Left lung (tissue), 10 donors: Measurements from ENCODE around the gene MAT2B. TPM values are rescaled to one million over a fixed set of nuclear protein-coding genes. Genes with fewer than 3 reads are reported as not detected.
A peak's percentile ranks its signal among the peaks of the same experiment; 100 is the strongest.

Experiments
- ATAC-seq: fragments of 200-7000 bp; cut with Tn5 transposase; one replicate; pipeline ENCODE4 v1.9.1; 2020; ENCODE audit warnings: moderate library complexity
- DNase-seq, 4 donors: peaks; one replicate each; pipeline ENCODE4 v3.0.0-alpha.2; 2013 to 2020
- H3K27ac ChIP-seq, 2 donors: fragments of 200-600 bp; sonication (generic) in 1 of 2; one replicate each; pipeline versions ENCODE4 v1.5.0 to v1.8.0; 2020 to 2021
- H3K27me3 ChIP-seq, 2 donors: fragments of 200-600 bp; sonication (generic) in 1 of 2; one replicate each; pipeline versions ENCODE4 v1.5.0 to v1.8.0; 2020 to 2021
- H3K36me3 ChIP-seq, 2 donors: fragments of 200-600 bp; sonication (generic) in 1 of 2; one replicate each; pipeline versions ENCODE4 v1.5.0 to v1.8.0; 2020 to 2021
- H3K4me1 ChIP-seq, 2 donors: fragments of 200-600 bp; one replicate each; pipeline ENCODE4 v1.8.0; 2021
- H3K4me3 ChIP-seq, 2 donors: fragments of 200-600 bp; sonication (generic) in 1 of 2; one replicate each; pipeline versions ENCODE4 v1.5.0 to v1.8.0; 2020 to 2021; ENCODE audit warnings: mild to moderate bottlenecking in 1 of 2
- H3K9me3 ChIP-seq, 2 donors: fragments of 200-600 bp; sonication (generic) in 1 of 2; one replicate each; pipeline versions ENCODE4 v1.5.0 to v1.8.0; 2020 to 2021
- intact Hi-C, 2 donors: fragments of 100-400 bp; cut with DNase I; formaldehyde crosslinking; loops; one replicate each; pipeline versions ENCODE4 v1.11.2 to v1.14.2; 2022
- polyA plus RNA-seq, 6 donors: library from polyadenylated mRNA; unstranded; fragments of 120-200 nt; gene quantifications; one replicate each; pipeline ENCODE4 v1.2.1, GENCODE V29; 2013; ENCODE audit not compliant: insufficient read length in 6 of 6
- total RNA-seq, 2 donors: library from RNA; stranded (reverse); fragmentation: NEBNext Ultra II Directional; extraction: Animal tissue kit (Norgen Biotek cat#: 25700); gene quantifications; one replicate each; pipeline ENCODE4 v1.2.1, GENCODE V29; 2021
- TF ChIP-seq, protein P1 (sequence below), 2 donors: fragments of 200-600 bp; sonication (generic) in 1 of 2; IDR thresholded peaks; one replicate each; pipeline versions ENCODE4 v1.5.0 to v1.8.0; 2021; ENCODE audit warnings: antibody characterized with exemption in 2 of 2
- donor health status: DM: no; HTN: yes; CAD: no.
- donor health status: DM: no; HTN: no; CAD: no.

The MAT2B gene
- total and polyA plus RNA-seq, 8 donors: 51.8 to 98.0 (median 80.1) TPM

DNA sequence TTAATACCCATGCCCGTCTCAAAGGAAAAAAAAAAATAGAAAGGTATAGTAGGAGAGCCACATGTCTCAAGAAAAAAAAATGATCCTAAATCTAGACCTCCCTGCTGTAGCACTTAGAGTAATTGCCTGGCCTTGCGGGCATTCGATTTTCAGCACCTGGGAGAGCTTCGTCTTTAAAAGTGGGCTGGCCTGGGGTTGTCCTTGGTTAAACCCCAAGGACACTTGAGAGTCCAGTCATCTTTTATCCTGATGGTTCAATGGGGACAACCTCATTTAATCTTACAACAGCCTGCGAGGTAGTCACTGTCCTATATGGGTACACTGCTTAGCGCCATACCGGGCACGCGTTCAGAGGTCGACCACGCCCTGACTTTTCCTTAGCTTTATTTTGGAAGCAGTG is 60.1 kb downstream of the MAT2B start:
- TF ChIP-seq, protein P1, sequence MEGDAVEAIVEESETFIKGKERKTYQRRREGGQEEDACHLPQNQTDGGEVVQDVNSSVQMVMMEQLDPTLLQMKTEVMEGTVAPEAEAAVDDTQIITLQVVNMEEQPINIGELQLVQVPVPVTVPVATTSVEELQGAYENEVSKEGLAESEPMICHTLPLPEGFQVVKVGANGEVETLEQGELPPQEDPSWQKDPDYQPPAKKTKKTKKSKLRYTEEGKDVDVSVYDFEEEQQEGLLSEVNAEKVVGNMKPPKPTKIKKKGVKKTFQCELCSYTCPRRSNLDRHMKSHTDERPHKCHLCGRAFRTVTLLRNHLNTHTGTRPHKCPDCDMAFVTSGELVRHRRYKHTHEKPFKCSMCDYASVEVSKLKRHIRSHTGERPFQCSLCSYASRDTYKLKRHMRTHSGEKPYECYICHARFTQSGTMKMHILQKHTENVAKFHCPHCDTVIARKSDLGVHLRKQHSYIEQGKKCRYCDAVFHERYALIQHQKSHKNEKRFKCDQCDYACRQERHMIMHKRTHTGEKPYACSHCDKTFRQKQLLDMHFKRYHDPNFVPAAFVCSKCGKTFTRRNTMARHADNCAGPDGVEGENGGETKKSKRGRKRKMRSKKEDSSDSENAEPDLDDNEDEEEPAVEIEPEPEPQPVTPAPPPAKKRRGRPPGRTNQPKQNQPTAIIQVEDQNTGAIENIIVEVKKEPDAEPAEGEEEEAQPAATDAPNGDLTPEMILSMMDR (IDR thresholded peaks at IDR 0.05): no peak
- Histone ChIP-seq H3K9me3 (no peaks in the 10 kb centered on the region), H3K36me3 (no peaks in the 10 kb centered on the region), H3K4me1 (peaks cover 13 to 15% of the 10 kb centered on the region in 2 donors), H3K27ac (no peak overlapping the region), H3K4me3 (peak overlapping the region; percentile 6 to 19), H3K27me3 (peaks cover 18 to 47% of the 10 kb centered on the region in 2 donors)
- DNase-seq (no peak), ATAC-seq (peak; percentile 30)
- intact Hi-C loops: loop anchor here in 1 of 2 donors (10.0 kb wide), 1 partner anchor 939 kb away; no protein-coding TSS in a partner anchor

DNA sequence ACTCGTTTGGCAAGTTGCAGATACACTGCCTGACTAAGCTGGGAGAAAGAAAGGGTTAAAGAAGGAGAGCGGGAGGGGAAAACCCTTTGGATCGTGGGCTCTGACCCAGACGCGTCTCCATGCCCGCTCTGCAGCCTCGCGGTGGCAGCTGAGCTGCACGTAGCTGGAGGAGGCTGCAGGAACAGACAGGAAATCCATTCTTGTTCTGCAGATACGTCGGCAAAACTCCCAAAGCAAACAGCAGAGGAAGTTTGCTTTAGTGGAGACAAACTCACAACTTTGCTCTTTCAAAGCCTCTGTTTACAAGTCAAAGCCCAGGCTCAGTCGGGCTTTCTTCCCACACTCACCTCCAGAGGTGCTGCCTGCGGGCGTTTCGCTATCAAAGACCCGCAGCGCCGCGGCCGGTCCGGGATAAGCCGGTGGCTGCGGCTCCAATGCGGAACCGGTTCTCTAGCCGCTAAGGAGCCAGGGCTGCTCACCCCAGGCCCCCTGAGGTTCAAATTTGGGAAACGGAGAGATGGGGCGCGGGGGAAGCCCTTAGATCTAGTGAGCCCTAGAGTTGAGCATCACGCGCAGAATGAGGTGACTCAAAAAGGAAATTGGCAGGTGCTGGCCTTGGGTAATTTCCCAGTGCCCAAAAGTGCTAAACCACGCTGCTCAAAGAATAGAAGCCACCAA is 60.7 kb downstream of the MAT2B start:
- peaks cover 18 to 47% of the 10 kb centered on the region in 2 donors for H3K27me3 ChIP-seq
- H3K27ac ChIP-seq: no peak overlapping the region
- TF ChIP-seq, protein P1 (IDR thresholded peaks at IDR 0.05): no peak
- H3K9me3 ChIP-seq: no peaks in the 10 kb centered on the region
- peak overlapping the region; percentile 6 to 19 for H3K4me3 ChIP-seq
- peaks cover 13 to 15% of the 10 kb centered on the region in 2 donors for H3K4me1 ChIP-seq
- peak in 3 of 4 donors; percentile 14 to 84 (median 26) for DNase-seq
- H3K36me3 ChIP-seq: no peaks in the 10 kb centered on the region
- intact Hi-C loops: loop anchor here in 1 of 2 donors (10.0 kb wide), 1 partner anchor 939 kb away; no protein-coding TSS in a partner anchor
- peak; percentile 60 for ATAC-seq

DNA sequence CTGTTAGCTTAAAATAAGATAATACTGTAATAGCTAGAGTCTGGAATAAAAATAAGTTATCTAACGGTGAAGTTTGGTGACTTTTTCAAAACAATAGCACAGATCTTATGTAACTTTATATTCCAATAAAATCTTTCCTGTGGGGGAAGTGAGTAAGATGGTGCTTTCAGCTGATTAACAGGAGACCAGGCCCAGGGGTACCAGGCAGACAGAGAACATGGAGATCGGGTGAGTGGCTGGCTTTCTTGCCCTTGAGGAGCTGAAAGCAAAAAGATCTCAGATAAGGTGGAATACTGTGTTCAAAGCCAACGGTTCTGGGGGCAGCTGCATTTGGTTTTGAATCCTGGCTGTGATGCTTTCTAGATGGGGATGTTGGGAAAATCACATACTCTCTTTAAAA is 61.3 kb downstream of the MAT2B start:
- H3K4me3 ChIP-seq: no peak overlapping the region
- no peaks in the 10 kb centered on the region for H3K9me3 ChIP-seq
- intact Hi-C loops: loop anchor here in 1 of 2 donors (10.0 kb wide), 1 partner anchor 938 kb away; no protein-coding TSS in a partner anchor
- H3K4me1 ChIP-seq: peaks cover 13 to 15% of the 10 kb centered on the region in 2 donors
- no peak for ATAC-seq
- peaks cover 18 to 47% of the 10 kb centered on the region in 2 donors for H3K27me3 ChIP-seq
- no peaks in the 10 kb centered on the region for H3K36me3 ChIP-seq
- no peak overlapping the region for H3K27ac ChIP-seq
- TF ChIP-seq, protein P1 (IDR thresholded peaks at IDR 0.05): no peak
- DNase-seq: no peak

DNA sequence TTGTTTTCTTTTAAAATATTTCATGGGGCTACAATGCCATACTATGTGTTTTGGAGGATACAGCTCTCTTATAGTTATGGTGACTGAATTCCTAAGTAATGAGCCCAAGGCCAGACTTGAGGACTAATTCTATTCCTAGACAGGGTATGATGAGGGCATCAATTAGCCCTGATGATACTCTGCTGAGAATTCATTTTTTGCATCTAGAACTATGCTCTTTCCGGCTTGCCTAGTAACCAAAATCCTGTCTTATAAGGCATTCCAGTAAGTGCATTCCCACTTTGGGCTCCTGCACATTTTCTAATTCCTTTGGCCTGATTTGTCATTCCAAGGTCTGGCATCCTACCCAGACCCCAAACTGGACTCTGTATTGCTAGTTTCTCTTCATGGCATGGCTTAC is 62.4 kb downstream of the MAT2B start:
- H3K27ac ChIP-seq: no peak overlapping the region
- ATAC-seq (no peak), DNase-seq (no peak)
- no peak overlapping the region for H3K4me3 ChIP-seq
- H3K27me3 ChIP-seq: peaks cover 18 to 47% of the 10 kb centered on the region in 2 donors
- no peaks in the 10 kb centered on the region for H3K9me3 ChIP-seq
- intact Hi-C loops: loop anchor here in 1 of 2 donors (10.0 kb wide), 1 partner anchor 937 kb away; no protein-coding TSS in a partner anchor
- H3K4me1 ChIP-seq: peaks cover 13 to 15% of the 10 kb centered on the region in 2 donors
- no peaks in the 10 kb centered on the region for H3K36me3 ChIP-seq
- TF ChIP-seq, protein P1 (IDR thresholded peaks at IDR 0.05): no peak

Other genes with a start within 250 kb of the MAT2B start
- gene CCNG1, start 68.0 kb upstream of the MAT2B start, total RNA-seq: 100 to 1,000 TPM in 1 of 2 donors, 10 to 100 TPM in 1; 76.0 to 132 TPM
- gene CCNG1, start 68.0 kb upstream of the MAT2B start, polyA plus RNA-seq: 100 to 1,000 TPM; 137 to 173 (median 155) TPM
- 10 to 100 TPM; 17.9 to 24.8 TPM for gene NUDCD2, start 45.5 kb upstream of the MAT2B start, total RNA-seq
- gene NUDCD2, start 45.5 kb upstream of the MAT2B start, polyA plus RNA-seq: 10 to 100 TPM; 45.8 to 56.7 (median 52.1) TPM
- gene HMMR, start 45.0 kb upstream of the MAT2B start, total RNA-seq: 1 to 10 TPM; 3.6 to 8.8 TPM
- gene HMMR, start 45.0 kb upstream of the MAT2B start, polyA plus RNA-seq: 10 to 100 TPM; 11.6 to 27.5 (median 15.0) TPM